Uterus (tissue), 2 donors: ENCODE data around the gene DYNAP.

ENCODE experiments used
- CTCF ChIP-seq, 4 experiments: fragments of 200-600 bp in 2 of 4; fragments of 450-650 bp in 2 of 4; sonication (generic) in 2 of 4; IDR thresholded peaks; one replicate each; pipeline ENCODE4 v1.5.1; 2016 to 2019; ENCODE audit warnings: antibody characterized with exemption in 4 of 4, mild to moderate bottlenecking in 2 of 4, moderate library complexity in 1 of 4
- POLR2A ChIP-seq, 2 donors: fragments of 450-650 bp; IDR thresholded peaks; one replicate each; pipeline ENCODE4 v1.6.1; 2016; ENCODE audit warnings: antibody characterized with exemption in 2 of 2, mild to moderate bottlenecking in 1 of 2, moderate library complexity in 1 of 2

GRCh38 chr18:54630963-54631362 lies 39.9 kb downstream of the DYNAP start:
- TF ChIP-seq CTCF (IDR thresholded peaks at IDR 0.05) (no peak), POLR2A (IDR thresholded peaks at IDR 0.05) (no peak)
